BJ (cell line): ENCODE results near the gene ABLIM2. TPM values are rescaled to one million over a fixed set of nuclear protein-coding genes. Genes with fewer than 3 reads are reported as not detected.

ENCODE experiments used
- CTCF ChIA-PET: fragments of 350-600 bp; formaldehyde crosslinking; extraction: SDS; loops from one replicate; lab custom pipeline; 2021; ENCODE audit warnings: antibody characterized with exemption, inconsistent platforms; lab: Yijun Ruan, JAX
- POLR2A ChIA-PET: fragments of 300-600 bp; sonication (Branson Sonifier 250); formaldehyde crosslinking; extraction: SDS; loops from one replicate; lab custom pipeline; 2021; ENCODE audit warnings: antibody characterized with exemption; lab: Charles Lee
- DNase-seq: peaks from one replicate; pipeline ENCODE4 v3.0.0-alpha.2; 2011; ENCODE audit warnings: low read depth
- H3K27me3 ChIP-seq: 2 replicates; pipeline ENCODE4 v1.6.0; 2011; ENCODE audit warnings: low read length; ENCODE audit not compliant: control insufficient read depth, insufficient read depth
- H3K36me3 ChIP-seq: 2 replicates; pipeline ENCODE4 v1.5.1; 2011; ENCODE audit warnings: low read length; ENCODE audit not compliant: control insufficient read depth, insufficient read depth
- H3K4me3 ChIP-seq: 2 replicates; pipeline ENCODE4 v1.5.1; 2011; ENCODE audit warnings: low read depth, mild to moderate bottlenecking, control low read depth, low read length
- CTCF ChIP-seq: IDR thresholded peaks from 2 replicates; pipeline ENCODE4 v1.5.1; 2011; ENCODE audit warnings: low read depth, mild to moderate bottlenecking, control low read depth, inconsistent platforms, low read length, moderate library complexity; ENCODE audit not compliant: insufficient read depth
- polyA plus RNA-seq: library from polyadenylated mRNA; depleted of rRNA; stranded (reverse); fragments of >200 nt; gene quantifications from 2 replicates; pipeline ENCODE4 v1.2.3, GENCODE V29; 2011

Gene ABLIM2
- polyA plus RNA-seq, 1 experiment, result 0.07 TPM

GRCh38 chr4:8041172-8041571 is 117.4 kb downstream of the ABLIM2 start:
- ChIA-PET POLR2A (no interaction called here), CTCF (no interaction called here)
- no peak for TF ChIP-seq CTCF

GRCh38 chr4:8040607-8041006 is 118.0 kb downstream of the ABLIM2 start:
- DNase-seq, result no peak
- peaks cover 13% of the 10 kb centered on the region for H3K27me3 ChIP-seq
- H3K4me3 ChIP-seq, result no peak overlapping the region
- no peaks in the 10 kb centered on the region for H3K36me3 ChIP-seq
- POLR2A ChIA-PET, result no interaction called here
- CTCF ChIA-PET, result no interaction called here
- TF ChIP-seq CTCF, result no peak

More at GRCh38 chr4:8041172-8041571, 117.4 kb downstream of the ABLIM2 start:
- no peak for DNase-seq
- Histone ChIP-seq H3K27me3 (peaks cover 14% of the 10 kb centered on the region), H3K4me3 (no peak overlapping the region), H3K36me3 (no peaks in the 10 kb centered on the region)

GRCh38 chr4:8039853-8040252 is 118.8 kb downstream of the ABLIM2 start:
- ChIA-PET CTCF (no interaction called here), POLR2A (no interaction called here)
- Histone ChIP-seq H3K36me3 (no peaks in the 10 kb centered on the region), H3K27me3 (peaks cover 10% of the 10 kb centered on the region), H3K4me3 (no peak overlapping the region)
- DNase-seq, result no peak
- TF ChIP-seq CTCF, result no peak

GRCh38 chr4:8039290-8039689 is 119.3 kb downstream of the ABLIM2 start:
- Histone ChIP-seq H3K27me3 (peaks cover 7% of the 10 kb centered on the region), H3K4me3 (no peak overlapping the region), H3K36me3 (no peaks in the 10 kb centered on the region)
- DNase-seq, result no peak
- POLR2A ChIA-PET, result no interaction called here
- no peak for TF ChIP-seq CTCF
- CTCF ChIA-PET, result no interaction called here

- ChIA-PET POLR2A (no interaction called here), CTCF (no interaction called here)
- TF ChIP-seq CTCF, result no peak
- no peak for DNase-seq
- Histone ChIP-seq H3K27me3 (peaks cover 7% of the 10 kb centered on the region), H3K36me3 (no peaks in the 10 kb centered on the region), H3K4me3 (no peak overlapping the region)
Observed at GRCh38 chr4:8038719-8039251, 119.8 kb downstream of the ABLIM2 start.
